ENCODE data around the gene MOCS1.

MOCS1 gene

GRCh38 chr6:39902786-39903465 is 31.3 kb downstream of the MOCS1 start:
- ChIA-PET CTCF (interaction anchor here (0.6 to 1.0 kb wide), 5 partner anchors 49 to 1110 kb away, joined by 3 to 4 read pairs (median 3); no protein-coding TSS in a partner anchor), POLR2A (no interaction called here)
- TF ChIP-seq ZNF354C (tag by site-specific recombination; IDR thresholded peaks at IDR 0.05; ENCODE audit: borderline replicate concordance, low read depth) (no peak), PRDM10 (tag by site-specific recombination; IDR thresholded peaks at IDR 0.05) (no peak)

DNA sequence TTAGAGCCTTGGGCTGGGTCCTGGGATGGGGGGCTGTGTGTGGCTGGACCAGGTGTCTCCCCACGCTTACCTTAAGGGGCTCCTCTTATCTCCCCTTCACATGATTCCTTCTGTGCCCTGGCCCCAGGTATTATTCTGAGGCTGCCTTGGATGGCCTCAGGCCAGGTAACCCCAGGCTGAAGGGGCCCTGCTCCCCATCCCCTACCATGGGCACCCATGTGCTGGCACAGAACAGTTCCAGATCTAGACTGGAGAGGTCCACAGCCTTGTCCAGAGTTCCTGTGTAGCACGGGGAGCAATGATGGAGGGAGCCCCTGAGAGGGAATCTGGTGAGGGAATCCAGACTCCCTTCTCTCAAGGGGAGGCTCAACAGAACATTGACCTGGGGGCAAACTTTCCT is 32.1 kb downstream of the MOCS1 start:
- Histone ChIP-seq H3K9me3 (ENCODE audit: control insufficient read depth, insufficient read depth, low read depth, low read length) (no peaks in the 10 kb centered on the region), H3K36me3 (ENCODE audit: control insufficient read depth in 2 of 2, insufficient read depth in 1 of 2, low read length in 2 of 2) (peaks cover 0 to 45% of the 10 kb centered on the region in 2 experiments; a peak in 1 of 3 replicates), H3K4me1 (ENCODE audit: control insufficient read depth, insufficient read depth, low read length) (no peaks in the 10 kb centered on the region), H3K27ac (ENCODE audit: extremely low read depth, low read depth, low read length) (no peak overlapping the region), H3K4me3 (ENCODE audit: low read depth, low read length) (no peak overlapping the region)
- POLR2A ChIA-PET, result no interaction called here
- no peak for TF ChIP-seq ZNF121 (tag by site-specific recombination; IDR thresholded peaks at IDR 0.05)
- no peak for TF ChIP-seq ZNF660 (tag by site-specific recombination; IDR thresholded peaks at IDR 0.05)
- no peak for TF ChIP-seq ZNF280C (tag by site-specific recombination; IDR thresholded peaks at IDR 0.05)
- no peak for TF ChIP-seq ZNF112 (tag by site-specific recombination; IDR thresholded peaks at IDR 0.05)
- TF ChIP-seq ZBTB21 (tag by site-specific recombination; IDR thresholded peaks at IDR 0.05), result no peak
- TF ChIP-seq, protein P1, sequence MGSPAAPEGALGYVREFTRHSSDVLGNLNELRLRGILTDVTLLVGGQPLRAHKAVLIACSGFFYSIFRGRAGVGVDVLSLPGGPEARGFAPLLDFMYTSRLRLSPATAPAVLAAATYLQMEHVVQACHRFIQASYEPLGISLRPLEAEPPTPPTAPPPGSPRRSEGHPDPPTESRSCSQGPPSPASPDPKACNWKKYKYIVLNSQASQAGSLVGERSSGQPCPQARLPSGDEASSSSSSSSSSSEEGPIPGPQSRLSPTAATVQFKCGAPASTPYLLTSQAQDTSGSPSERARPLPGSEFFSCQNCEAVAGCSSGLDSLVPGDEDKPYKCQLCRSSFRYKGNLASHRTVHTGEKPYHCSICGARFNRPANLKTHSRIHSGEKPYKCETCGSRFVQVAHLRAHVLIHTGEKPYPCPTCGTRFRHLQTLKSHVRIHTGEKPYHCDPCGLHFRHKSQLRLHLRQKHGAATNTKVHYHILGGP (tag by site-specific recombination; IDR thresholded peaks at IDR 0.05), result no peak
- TF ChIP-seq ZSCAN18 (tag by site-specific recombination; IDR thresholded peaks at IDR 0.05), result no peak
- TF ChIP-seq ZFP41 (tag by site-specific recombination; IDR thresholded peaks at IDR 0.05; ENCODE audit: borderline replicate concordance), result no peak
- TF ChIP-seq ZNF16 (tag by site-specific recombination; IDR thresholded peaks at IDR 0.05; ENCODE audit: low read depth), result no peak
- TF ChIP-seq ZBTB1 (tag by site-specific recombination; IDR thresholded peaks at IDR 0.05), result no peak
- TF ChIP-seq ZNF529 (tag by site-specific recombination; IDR thresholded peaks at IDR 0.05; ENCODE audit: insufficient replicate concordance), result no peak
- CTCF ChIA-PET, result interaction anchor here (1.0 kb wide), 1 partner anchor 49 kb away, joined by 3 read pairs; no protein-coding TSS in a partner anchor

More at GRCh38 chr6:39902786-39903465, 31.3 kb downstream of the MOCS1 start:
- Histone ChIP-seq H3K4me1 (ENCODE audit: control insufficient read depth, insufficient read depth, low read length) (no peaks in the 10 kb centered on the region), H3K27ac (ENCODE audit: extremely low read depth, low read depth, low read length) (no peak overlapping the region), H3K9me3 (ENCODE audit: control insufficient read depth, insufficient read depth, low read depth, low read length) (no peaks in the 10 kb centered on the region), H3K4me3 (ENCODE audit: low read depth, low read length) (no peak overlapping the region), H3K36me3 (ENCODE audit: control insufficient read depth in 2 of 2, insufficient read depth in 1 of 2, low read length in 2 of 2) (peaks cover 0 to 45% of the 10 kb centered on the region in 2 experiments; a peak in 1 of 3 replicates)
